NOMO-1 treated with DMSO at 0.1 percent for 48 hours (cell line): Measurements from ENCODE around the gene ODAD2.

Experiments used
- DNase-seq: peaks from one replicate; lab custom pipeline; 2025; ENCODE audit not compliant: unreplicated experiment; lab: John Stamatoyannopoulos, UW

The ODAD2 gene

DNA sequence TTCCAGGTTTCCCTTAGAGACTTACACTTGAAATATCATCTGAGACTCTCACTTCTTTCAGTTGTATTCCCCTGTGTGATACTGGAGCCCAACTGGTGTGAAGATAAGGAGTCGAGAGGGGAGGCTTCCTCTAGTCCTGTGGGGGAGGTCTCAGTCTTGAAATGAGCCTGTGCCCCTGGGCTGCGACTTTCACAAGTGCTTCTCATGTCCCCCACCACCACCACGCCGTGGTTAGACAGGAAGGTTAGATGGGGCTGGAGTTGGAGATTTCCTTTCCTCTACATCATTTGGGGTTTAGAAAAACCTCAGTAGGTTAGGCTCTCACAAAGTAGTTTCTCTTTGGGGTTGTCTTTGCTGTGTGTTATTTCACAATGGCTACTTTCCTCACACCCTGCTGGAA lies 227.6 kb downstream of the ODAD2 start:
- no peak for DNase-seq

DNA sequence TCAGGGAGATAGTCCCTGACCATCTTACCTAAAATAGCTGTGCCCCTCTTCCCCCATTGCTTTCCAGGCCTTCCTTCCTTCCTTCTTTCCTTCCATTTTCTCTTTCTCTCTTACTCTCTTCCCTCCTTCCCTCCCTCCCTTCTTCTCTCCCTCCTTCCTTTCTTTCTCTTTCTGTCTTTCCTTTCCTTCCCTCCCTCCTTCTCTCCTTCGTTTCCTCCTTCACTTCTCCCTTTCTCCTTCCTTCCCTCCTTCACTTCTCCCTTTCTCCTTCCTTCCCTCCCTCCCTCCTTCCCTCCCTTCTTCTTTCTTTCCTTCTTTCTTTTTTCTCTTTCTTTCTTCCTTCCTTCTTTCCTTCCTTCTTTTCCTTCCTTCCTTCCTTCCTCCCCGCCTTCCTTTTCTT lies 228.7 kb downstream of the ODAD2 start:
- DNase-seq: no peak
